Hair follicle dermal papilla cell (primary cell): ENCODE results near the gene ACOT2. TPM values are rescaled to one million over a fixed set of nuclear protein-coding genes. Genes with fewer than 3 reads are reported as not detected.

ENCODE experiments used
- total RNA-seq: library from RNA; depleted of rRNA; stranded (reverse); fragments of >200 nt; gene quantifications from 2 replicates; pipeline ENCODE4 v1.2.3, GENCODE V29; 2012

Gene ACOT2
- 48.0 and 59.5 TPM in 2 replicates for total RNA-seq

GRCh38 chr14:73569185-73569958 is at the start of gene ACOT2:
Gene ACOT2 (plus strand): TSS chr14:73569213. CDS start chr14:73569241, 28 bp downstream.

GRCh38 chr14:73591690-73592449 is 22.9 kb downstream of the ACOT2 start, which contains the start of gene ACOT4:
Gene ACOT4 (plus strand): TSS chr14:73591873. CDS start chr14:73591960, 87 bp downstream.

GRCh38 chr14:73612339-73613045 is 43.5 kb downstream of the ACOT2 start, which contains the start of gene ACOT6:
Gene ACOT6 (plus strand): TSS chr14:73612517. CDS start chr14:73612572, 55 bp downstream.

Other genes with a start within 250 kb of the ACOT2 start
- 39.5 and 49.3 TPM in 2 replicates for gene NUMB, start 110.7 kb upstream of the ACOT2 start, total RNA-seq
- 24.3 and 26.1 TPM in 2 replicates for gene RIOX1, start 78.3 kb upstream of the ACOT2 start, total RNA-seq
- 2.8 and 17.0 TPM in 2 replicates for gene ACOT1, start 32.1 kb upstream of the ACOT2 start, total RNA-seq
- 0.24 TPM in 1 of 2 replicates, not detected in the other for gene HEATR4, start 10.3 kb upstream of the ACOT2 start, total RNA-seq
- 0.73 and 1.5 TPM in 2 replicates for gene ACOT4, start 22.7 kb downstream of the ACOT2 start, total RNA-seq
- gene ACOT6, start 43.3 kb downstream of the ACOT2 start, total RNA-seq, result 0.16 TPM in 1 of 2 replicates, not detected in the other
- gene DNAL1, start 75.8 kb downstream of the ACOT2 start, total RNA-seq, result 6.7 and 10.6 TPM in 2 replicates
- 32.3 and 33.8 TPM in 2 replicates for gene PNMA1, start 145.2 kb downstream of the ACOT2 start, total RNA-seq